ENCODE data around the gene FAM163B.

The FAM163B gene

DNA sequence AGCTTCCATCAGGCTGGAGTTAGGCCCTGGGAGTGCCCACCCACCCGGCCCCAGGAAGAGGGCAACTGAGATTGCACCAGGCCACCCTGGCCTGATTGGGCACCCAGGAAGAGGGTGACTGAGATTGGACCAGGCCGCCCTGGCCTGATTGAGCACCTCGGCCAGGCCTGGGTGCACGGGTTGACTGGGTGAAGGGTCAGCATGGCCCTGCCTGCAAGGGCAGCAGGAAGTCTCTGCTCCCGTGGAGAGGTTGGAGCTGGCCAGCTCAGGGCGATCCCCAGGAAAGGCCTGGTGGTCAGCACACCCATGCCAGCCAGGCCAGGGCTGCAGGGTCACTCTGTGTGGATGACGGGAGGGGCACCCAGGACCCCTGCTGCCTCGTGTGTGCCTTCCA is 62.9 kb downstream of the FAM163B start:
- TF ChIP-seq, protein P1, sequence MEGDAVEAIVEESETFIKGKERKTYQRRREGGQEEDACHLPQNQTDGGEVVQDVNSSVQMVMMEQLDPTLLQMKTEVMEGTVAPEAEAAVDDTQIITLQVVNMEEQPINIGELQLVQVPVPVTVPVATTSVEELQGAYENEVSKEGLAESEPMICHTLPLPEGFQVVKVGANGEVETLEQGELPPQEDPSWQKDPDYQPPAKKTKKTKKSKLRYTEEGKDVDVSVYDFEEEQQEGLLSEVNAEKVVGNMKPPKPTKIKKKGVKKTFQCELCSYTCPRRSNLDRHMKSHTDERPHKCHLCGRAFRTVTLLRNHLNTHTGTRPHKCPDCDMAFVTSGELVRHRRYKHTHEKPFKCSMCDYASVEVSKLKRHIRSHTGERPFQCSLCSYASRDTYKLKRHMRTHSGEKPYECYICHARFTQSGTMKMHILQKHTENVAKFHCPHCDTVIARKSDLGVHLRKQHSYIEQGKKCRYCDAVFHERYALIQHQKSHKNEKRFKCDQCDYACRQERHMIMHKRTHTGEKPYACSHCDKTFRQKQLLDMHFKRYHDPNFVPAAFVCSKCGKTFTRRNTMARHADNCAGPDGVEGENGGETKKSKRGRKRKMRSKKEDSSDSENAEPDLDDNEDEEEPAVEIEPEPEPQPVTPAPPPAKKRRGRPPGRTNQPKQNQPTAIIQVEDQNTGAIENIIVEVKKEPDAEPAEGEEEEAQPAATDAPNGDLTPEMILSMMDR (conservative IDR thresholded peaks at IDR 0.05; ENCODE audit: low read length) = no peak
- no peak overlapping the region for H3K4me3 ChIP-seq (ENCODE audit: low read length)
- no peak for DNase-seq (ENCODE audit: low read depth)

DNA sequence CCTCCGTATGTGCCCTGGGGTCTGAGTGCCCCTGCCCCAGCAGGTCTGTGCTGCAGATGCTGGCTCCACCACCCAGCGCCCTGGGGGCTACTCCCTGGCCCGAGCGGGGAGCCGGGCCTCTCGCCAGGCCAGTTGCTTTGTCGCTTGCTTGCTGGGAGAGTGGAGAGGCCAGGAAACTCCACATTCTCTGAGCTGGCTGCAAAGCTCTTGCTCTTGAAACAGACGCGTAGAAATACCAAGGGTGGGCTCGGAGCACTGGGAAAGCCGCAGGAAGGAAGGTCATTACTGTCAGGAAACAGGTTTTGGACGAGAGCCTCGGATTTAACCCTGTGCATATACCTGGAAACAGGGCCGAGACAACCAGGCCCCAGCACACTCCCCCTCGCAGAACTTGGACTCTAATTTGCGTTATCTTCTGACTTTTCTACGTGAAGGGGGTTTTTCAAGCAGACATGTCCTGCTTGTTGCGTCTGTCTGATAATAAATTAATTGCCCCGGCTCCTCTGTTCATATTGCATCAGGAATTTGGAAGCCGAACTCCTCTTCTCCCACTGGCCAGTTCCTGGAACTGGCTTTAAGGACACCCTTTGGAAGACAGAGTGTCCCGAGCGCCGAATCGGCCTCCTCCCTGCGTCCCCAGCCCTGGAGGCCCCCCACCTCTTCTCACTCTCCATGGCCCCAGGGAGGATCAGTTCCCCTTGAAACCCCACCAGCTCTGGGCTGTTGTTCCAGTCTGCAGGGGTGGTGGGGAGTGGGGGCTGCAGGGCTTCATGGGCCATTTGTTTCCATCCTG is 63.5 kb downstream of the FAM163B start:
- no peak for DNase-seq (ENCODE audit: low read depth)
- no peak overlapping the region for H3K4me3 ChIP-seq (ENCODE audit: low read length)
- TF ChIP-seq, protein P1 (conservative IDR thresholded peaks at IDR 0.05; ENCODE audit: low read length) = no peak

DNA sequence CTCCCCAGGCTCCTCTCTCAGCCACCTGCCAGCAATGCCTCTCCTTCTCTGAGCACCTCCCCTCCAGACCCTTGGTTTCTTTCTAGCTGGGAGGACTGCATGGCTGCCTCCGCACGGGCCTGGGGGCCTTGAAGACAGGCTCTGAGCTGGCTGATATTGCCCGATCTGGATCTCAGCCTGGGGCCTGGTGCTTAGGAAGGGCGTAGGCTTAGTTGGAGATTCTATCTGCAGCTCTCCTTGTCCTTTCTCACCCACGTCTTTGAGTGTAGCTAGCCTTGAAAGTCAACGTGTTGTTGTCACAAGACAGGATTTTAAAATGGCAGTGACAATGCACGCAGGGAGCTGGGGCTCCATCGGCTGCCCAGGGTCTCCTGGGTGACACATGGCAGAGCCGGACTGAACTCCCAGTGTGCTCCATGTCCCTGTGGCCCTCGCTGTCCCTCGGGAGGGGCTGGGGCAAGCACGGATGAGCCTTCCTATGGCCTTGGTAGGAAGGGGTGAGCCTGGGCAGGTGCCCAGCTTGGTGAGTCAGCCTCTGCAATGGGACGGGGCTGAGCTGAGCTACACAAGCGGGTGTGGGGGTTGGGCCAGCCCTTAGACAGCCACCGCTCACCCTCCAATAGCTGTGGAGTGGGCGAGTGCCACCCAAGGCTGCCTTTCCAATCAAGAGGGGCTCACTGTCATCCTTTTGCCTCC is 65.3 kb downstream of the FAM163B start:
- TF ChIP-seq, protein P1 (conservative IDR thresholded peaks at IDR 0.05; ENCODE audit: low read length) = no peak
- no peak for DNase-seq (ENCODE audit: low read depth)
- no peak overlapping the region for H3K4me3 ChIP-seq (ENCODE audit: low read length)

DNA sequence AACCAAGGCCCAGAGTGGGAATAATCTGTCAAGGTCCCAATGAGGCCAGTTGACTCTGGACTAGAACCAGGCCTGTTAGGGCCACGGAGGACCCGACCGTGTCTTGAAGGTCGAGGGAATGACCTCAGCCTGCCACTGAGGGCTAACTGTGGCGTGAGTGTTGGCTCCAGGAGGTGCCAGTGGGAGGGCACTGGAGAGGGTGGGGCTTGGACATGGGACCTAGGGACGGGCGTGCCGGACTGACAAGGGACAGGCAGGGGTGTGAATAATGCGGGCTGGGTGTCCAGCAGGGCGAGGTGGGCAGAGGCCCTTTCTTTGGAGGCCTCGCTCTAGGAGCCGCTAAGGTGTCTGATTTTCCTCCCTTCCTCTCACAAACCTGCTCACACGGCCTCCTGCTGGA is 67.2 kb downstream of the FAM163B start:
- no peak for DNase-seq (ENCODE audit: low read depth)
- H3K4me3 ChIP-seq (ENCODE audit: low read length) = no peak overlapping the region
- TF ChIP-seq, protein P1 (conservative IDR thresholded peaks at IDR 0.05; ENCODE audit: low read length) = no peak

DNA sequence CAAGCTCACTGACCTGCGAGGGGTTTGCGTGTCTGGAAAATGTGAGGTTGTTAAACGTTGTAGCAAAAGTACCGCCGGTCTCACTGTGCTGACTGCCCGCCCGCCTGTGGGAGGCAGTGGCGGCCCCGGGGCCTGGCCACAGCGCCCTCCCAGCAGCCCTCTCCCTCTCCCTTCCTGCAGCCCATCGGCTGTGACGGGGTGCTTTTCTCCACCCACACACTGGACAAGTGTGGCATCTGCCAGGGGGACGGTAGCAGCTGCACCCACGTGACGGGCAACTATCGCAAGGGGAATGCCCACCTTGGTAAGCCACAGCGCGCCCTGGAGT is 68.5 kb downstream of the FAM163B start:
- TF ChIP-seq, protein P1 (conservative IDR thresholded peaks at IDR 0.05; ENCODE audit: low read length) = no peak
- DNase-seq (ENCODE audit: low read depth) = no peak
- H3K4me3 ChIP-seq (ENCODE audit: low read length) = no peak overlapping the region

DNA sequence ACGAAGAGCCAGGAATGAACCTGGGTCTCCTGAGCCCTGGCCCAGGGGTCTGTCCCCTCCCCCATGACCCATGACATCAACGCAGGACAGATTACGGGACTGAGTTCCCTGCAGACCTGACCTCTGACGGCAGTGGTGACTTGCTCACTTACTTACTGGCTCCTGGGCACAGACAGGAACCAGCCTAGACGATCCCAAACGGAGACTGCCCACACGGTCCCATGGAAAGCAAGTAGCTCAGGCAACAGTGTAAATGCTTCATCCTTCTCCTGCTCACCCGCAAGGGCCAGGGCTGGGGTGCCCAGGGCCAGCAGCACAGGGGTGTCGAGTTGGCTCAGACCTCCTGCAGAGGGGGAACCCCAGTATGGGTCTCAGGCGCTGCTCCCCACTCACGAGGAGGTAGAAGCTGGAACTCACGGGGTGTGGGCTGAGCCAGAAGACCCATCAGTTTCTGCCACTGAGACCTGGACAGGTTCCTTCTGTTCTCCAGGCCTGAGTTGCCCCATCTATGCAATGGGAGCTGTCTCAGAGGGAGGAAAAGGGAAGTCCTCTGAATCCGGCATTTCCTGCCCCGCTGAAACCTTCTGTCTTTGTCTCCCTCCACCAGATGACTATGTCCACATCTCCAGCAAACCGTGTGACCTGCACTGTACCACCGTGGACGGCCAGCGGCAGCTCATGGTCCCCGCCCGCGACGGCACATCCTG is 69.0 kb downstream of the FAM163B start:
- TF ChIP-seq, protein P1 (conservative IDR thresholded peaks at IDR 0.05; ENCODE audit: low read length) = no peak
- DNase-seq (ENCODE audit: low read depth) = no peak
- no peak overlapping the region for H3K4me3 ChIP-seq (ENCODE audit: low read length)

All from AG10803 (cell line).